CD4-positive, alpha-beta T cell treated with Interferon alpha-2 for 1 hour (primary cell): ENCODE results near the gene TMEM126B.
"Not testable (repeated sequence)": the region's sequence is repeated elsewhere in the genome, so short reads cannot be mapped to it uniquely, and the experiment has no call there.

Source experiments
- DNase-seq, 2 donors: peaks; one replicate each; pipeline ENCODE4 v3.0.0-alpha.2; 2020 to 2022

The TMEM126B gene

GRCh38 chr11:85651118-85651517, 22.7 kb downstream of the TMEM126B start:
- DNase-seq = no peak

- DNase-seq = no peak
Measured at GRCh38 chr11:85652786-85653447, 24.5 kb downstream of the TMEM126B start.

GRCh38 chr11:85654343-85654742, 25.9 kb downstream of the TMEM126B start:
- not testable (repeated sequence) for DNase-seq

- no peak for DNase-seq
Measured at GRCh38 chr11:85656777-85657176, 28.4 kb downstream of the TMEM126B start.

GRCh38 chr11:85658180-85658579, 29.8 kb downstream of the TMEM126B start:
- DNase-seq = no peak

- DNase-seq = no peak
Measured at GRCh38 chr11:85661972-85662664, 33.7 kb downstream of the TMEM126B start.

GRCh38 chr11:85663080-85663752, 34.8 kb downstream of the TMEM126B start:
- DNase-seq = peak; percentile 12 to 58

GRCh38 chr11:85663753-85664614, 35.6 kb downstream of the TMEM126B start:
- peak; percentile 87 to 90 for DNase-seq

GRCh38 chr11:85664615-85665481, 36.5 kb downstream of the TMEM126B start, which contains the start of gene CREBZF:
CREBZF (minus strand) TSS chr11:85665129; CDS start chr11:85664875, 254 bp downstream.
- DNase-seq = peak; percentile 92 to 95

GRCh38 chr11:85665733-85666132, 37.3 kb downstream of the TMEM126B start:
- peak in 1 of 2 donors; percentile 34 for DNase-seq

- no peak for DNase-seq
Measured at GRCh38 chr11:85666687-85667086, 38.3 kb downstream of the TMEM126B start.

- DNase-seq = no peak
Measured at GRCh38 chr11:85668157-85668556, 39.8 kb downstream of the TMEM126B start.

GRCh38 chr11:85670949-85671663, 42.7 kb downstream of the TMEM126B start:
- not testable (repeated sequence) for DNase-seq

- no peak for DNase-seq
Measured at GRCh38 chr11:85672105-85672902, 43.9 kb downstream of the TMEM126B start.

GRCh38 chr11:85673393-85673792, 45.0 kb downstream of the TMEM126B start:
- DNase-seq = no peak

GRCh38 chr11:85679576-85679975, 51.2 kb downstream of the TMEM126B start:
- no peak for DNase-seq

- DNase-seq = no peak
Measured at GRCh38 chr11:85680897-85681296, 52.5 kb downstream of the TMEM126B start.

GRCh38 chr11:85682330-85683305, 54.2 kb downstream of the TMEM126B start:
- peak; percentile 67 to 70 for DNase-seq
